Endothelial cell of umbilical vein (primary cell): ENCODE results near the gene CDC5L.

Source experiments
- EZH2 ChIP-seq: IDR thresholded peaks from 2 replicates; pipeline ENCODE4 v1.6.1; 2012; ENCODE audit warnings: borderline replicate concordance, low read depth, mild to moderate bottlenecking, moderate library complexity, low read length, inconsistent platforms; ENCODE audit not compliant: severe bottlenecking
- GATA2 ChIP-seq: IDR thresholded peaks from 2 replicates; pipeline ENCODE4 v1.7.0; 2011; ENCODE audit warnings: low read depth, mild to moderate bottlenecking, moderate library complexity, mixed read lengths, low read length; ENCODE audit not compliant: insufficient read length, insufficient read depth
- TF ChIP-seq, protein P1 (sequence below), 2 donors: IDR thresholded peaks; 1 replicate in 1 of 2; 2 replicates in 1 of 2; pipeline ENCODE4 v1.5.1; 2011; ENCODE audit warnings: low read length in 2 of 2, mild to moderate bottlenecking in 2 of 2, moderate library complexity in 2 of 2, control low read depth in 1 of 2, inconsistent platforms in 1 of 2, low read depth in 1 of 2; ENCODE audit not compliant: insufficient read depth in 1 of 2; ENCODE audit errors: extremely low read depth in 1 of 2

DNA sequence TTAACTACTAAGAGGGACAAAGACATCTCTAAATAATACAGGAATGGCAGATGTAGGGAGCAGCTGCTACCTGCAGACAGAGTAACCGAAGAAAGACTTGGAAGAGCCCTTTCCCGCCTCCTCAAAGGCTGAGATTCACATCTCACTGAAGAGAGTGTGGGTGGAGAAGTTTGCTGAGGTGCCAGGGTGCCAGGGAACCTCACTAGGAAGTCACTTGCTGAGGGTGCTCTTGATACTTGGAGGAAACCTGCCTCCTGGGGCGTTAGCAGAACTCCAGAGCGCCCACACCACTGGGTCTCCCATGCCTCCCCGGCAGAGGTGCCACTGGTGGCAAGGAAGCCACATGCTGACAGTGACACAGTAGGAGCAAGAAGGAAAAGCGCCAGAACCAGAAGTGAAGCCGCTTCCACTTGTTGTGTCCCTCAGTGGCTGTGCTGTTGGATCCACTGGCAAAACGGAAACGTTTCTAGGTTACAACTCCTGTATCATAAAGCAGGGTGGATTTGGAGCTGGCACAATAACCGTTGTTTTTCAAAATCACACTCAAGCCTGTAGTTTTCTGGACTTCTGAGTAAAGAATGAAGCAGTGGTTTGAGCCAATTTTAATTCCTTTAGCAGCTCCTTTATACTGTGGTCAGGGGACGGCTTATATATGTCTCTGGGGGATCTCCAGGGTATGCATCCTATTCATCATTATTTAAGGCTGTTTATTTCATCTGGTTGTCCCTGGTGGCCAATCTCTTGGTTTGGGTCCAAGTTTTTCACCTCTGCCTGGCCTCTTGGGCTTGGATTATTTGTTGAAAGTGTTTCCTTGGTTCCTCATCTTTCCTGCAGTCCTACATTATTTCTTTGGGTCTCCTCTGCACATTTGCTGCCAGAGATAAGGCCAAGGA is 64.5 kb downstream of the CDC5L start:
- TF ChIP-seq EZH2, result no peak
- TF ChIP-seq, protein P1, sequence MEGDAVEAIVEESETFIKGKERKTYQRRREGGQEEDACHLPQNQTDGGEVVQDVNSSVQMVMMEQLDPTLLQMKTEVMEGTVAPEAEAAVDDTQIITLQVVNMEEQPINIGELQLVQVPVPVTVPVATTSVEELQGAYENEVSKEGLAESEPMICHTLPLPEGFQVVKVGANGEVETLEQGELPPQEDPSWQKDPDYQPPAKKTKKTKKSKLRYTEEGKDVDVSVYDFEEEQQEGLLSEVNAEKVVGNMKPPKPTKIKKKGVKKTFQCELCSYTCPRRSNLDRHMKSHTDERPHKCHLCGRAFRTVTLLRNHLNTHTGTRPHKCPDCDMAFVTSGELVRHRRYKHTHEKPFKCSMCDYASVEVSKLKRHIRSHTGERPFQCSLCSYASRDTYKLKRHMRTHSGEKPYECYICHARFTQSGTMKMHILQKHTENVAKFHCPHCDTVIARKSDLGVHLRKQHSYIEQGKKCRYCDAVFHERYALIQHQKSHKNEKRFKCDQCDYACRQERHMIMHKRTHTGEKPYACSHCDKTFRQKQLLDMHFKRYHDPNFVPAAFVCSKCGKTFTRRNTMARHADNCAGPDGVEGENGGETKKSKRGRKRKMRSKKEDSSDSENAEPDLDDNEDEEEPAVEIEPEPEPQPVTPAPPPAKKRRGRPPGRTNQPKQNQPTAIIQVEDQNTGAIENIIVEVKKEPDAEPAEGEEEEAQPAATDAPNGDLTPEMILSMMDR (IDR thresholded peaks at IDR 0.05; ENCODE audit: extremely low read depth in 1 of 2, insufficient read depth in 1 of 2, low read depth in 1 of 2, low read length in 2 of 2), result no peak
- TF ChIP-seq GATA2, result no peak
